ENCODE data around the gene TREX2.

- TF ChIP-seq EZH2 (IDR thresholded peaks at IDR 0.05; ENCODE audit: borderline replicate concordance, insufficient read depth, low read length, poor library complexity, severe bottlenecking) (no peak), EP300 (conservative IDR thresholded peaks at IDR 0.05; ENCODE audit: poor library complexity, severe bottlenecking) (no peak)
- TF ChIP-seq, protein P1, sequence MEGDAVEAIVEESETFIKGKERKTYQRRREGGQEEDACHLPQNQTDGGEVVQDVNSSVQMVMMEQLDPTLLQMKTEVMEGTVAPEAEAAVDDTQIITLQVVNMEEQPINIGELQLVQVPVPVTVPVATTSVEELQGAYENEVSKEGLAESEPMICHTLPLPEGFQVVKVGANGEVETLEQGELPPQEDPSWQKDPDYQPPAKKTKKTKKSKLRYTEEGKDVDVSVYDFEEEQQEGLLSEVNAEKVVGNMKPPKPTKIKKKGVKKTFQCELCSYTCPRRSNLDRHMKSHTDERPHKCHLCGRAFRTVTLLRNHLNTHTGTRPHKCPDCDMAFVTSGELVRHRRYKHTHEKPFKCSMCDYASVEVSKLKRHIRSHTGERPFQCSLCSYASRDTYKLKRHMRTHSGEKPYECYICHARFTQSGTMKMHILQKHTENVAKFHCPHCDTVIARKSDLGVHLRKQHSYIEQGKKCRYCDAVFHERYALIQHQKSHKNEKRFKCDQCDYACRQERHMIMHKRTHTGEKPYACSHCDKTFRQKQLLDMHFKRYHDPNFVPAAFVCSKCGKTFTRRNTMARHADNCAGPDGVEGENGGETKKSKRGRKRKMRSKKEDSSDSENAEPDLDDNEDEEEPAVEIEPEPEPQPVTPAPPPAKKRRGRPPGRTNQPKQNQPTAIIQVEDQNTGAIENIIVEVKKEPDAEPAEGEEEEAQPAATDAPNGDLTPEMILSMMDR (IDR thresholded peaks at IDR 0.05; ENCODE audit: poor library complexity, severe bottlenecking), result no peak
These were observed 730 bp upstream of the TREX2 start for GRCh38 chrX:153446636-153446936.
